Gastroesophageal sphincter (tissue), 3 donors: ENCODE results near the gene GSDME.

Source experiments
- CTCF ChIP-seq, 4 experiments: fragments of 200-600 bp in 2 of 4; fragments of 450-650 bp in 2 of 4; sonication (generic) in 1 of 4; IDR thresholded peaks; one replicate each; pipeline ENCODE4 v1.5.1; 2017 to 2019; ENCODE audit warnings: antibody characterized with exemption in 4 of 4, mild to moderate bottlenecking in 2 of 4, moderate library complexity in 2 of 4
- POLR2A ChIP-seq, 2 donors: fragments of 450-650 bp; IDR thresholded peaks; one replicate each; pipeline ENCODE4 v1.6.1; 2017; ENCODE audit warnings: antibody characterized with exemption in 2 of 2, mild to moderate bottlenecking in 2 of 2, moderate library complexity in 1 of 2

- TF ChIP-seq CTCF (IDR thresholded peaks at IDR 0.05) (no peak), POLR2A (IDR thresholded peaks at IDR 0.05) (no peak)
Measured at GRCh38 chr7:24800667-24801066, 43.4 kb upstream of the GSDME start.
